Activated CD4-positive, alpha-beta T cell treated with anti-CD3 and anti-CD28 coated beads for 48 hours (primary cell): Measurements from ENCODE around the gene PSD2.

Experiments used
- DNase-seq: peaks from one replicate; pipeline ENCODE4 v3.0.0-alpha.2; 2020

PSD2 gene

DNA sequence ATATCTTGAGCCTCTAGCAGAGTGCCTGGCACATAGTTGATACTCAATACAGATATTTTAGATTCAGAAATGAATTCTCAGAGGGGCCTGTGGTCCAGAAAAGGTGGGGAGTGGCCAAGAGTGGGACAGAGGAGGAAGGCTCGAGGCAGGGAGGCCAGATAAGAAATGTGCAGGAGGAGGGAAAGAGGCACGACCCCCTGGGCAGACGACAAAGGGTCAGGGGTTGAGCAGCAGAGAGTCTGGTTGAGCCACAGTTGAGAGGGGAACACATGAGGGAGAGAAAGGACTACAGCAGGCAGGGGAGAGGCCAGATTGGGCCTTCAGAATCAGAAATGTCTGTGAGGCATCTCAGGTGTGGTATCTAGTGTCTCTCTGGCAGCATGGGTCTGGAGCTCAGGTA, 89.1 kb downstream of the PSD2 start:
- DNase-seq = no peak

DNA sequence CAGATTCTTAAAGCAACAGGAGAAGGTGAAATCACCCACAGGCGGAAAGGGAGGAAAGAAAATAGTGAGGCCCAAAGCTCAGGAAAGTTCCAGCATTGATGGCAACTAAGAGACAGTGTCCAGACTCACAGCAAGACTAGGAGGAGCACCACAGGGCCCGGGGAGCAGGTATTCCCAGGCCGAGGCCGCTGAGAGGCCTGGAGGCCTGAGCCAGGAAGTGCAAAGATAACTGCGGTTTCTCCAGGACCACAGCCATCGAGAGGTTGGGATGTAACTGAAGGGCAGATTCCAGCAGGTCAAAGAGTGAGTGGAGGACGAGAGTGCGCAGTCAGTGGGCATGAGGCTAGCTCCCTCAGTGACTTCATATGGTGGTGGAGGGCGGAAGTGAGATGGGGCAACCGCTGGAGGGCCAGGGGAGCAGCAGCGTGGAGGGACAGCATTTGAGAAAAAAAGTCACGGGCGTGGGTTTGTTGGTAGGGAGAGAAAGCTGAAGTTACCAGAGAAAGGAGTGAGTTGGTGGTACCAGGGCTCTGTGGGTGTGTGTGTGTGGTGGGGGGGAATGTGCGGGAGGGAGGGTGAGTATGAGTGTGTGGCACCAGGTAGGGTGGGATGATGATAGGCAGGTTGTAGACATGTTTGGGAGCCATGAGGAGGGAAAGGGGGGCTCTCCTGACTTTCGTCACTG, 89.7 kb downstream of the PSD2 start:
- DNase-seq = no peak

GRCh38 chr5:139885857-139886208, 90.2 kb downstream of the PSD2 start:
- DNase-seq = no peak

- DNase-seq = no peak
Measured at GRCh38 chr5:139886213-139886612, 90.6 kb downstream of the PSD2 start.

DNA sequence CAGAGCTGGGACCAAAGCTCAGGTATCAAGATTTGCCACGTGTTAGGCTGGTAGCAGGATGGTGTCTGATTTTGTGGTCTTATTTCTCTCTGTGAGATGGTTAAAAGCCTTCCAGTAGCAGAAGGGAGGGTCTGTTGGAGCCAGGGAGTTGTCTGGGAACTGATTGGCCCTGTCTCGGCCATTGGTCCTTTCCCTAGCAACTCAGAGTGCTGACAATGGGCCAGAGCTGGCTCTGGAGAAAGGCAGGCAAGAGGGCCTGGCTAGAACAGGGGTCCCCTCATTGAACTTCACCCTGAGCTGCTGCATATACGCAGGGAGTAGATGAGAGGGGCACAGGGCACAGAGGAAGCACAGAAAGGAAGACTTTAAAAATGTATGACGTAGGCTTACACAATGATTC, 92.8 kb downstream of the PSD2 start:
- no peak for DNase-seq

GRCh38 chr5:139889410-139889809, 93.8 kb downstream of the PSD2 start:
- no peak for DNase-seq

GRCh38 chr5:139893873-139894272, 98.3 kb downstream of the PSD2 start:
- DNase-seq = no peak
